ENCODE measurements around the gene RAB1B. TPM values are rescaled to one million over a fixed set of nuclear protein-coding genes. Genes with fewer than 3 reads are reported as not detected.

RAB1B gene
- 138 TPM for total RNA-seq
- long read RNA-seq, transcript RAB1B-201 (6 exons, 2,007 nt) = major isoform, 89 of 111 reads
- long read RNA-seq, partial matches to known transcripts = 7 of 111 reads
- long read RNA-seq, other reads (novel, unspliced or antisense) = 15 of 111 reads

DNA sequence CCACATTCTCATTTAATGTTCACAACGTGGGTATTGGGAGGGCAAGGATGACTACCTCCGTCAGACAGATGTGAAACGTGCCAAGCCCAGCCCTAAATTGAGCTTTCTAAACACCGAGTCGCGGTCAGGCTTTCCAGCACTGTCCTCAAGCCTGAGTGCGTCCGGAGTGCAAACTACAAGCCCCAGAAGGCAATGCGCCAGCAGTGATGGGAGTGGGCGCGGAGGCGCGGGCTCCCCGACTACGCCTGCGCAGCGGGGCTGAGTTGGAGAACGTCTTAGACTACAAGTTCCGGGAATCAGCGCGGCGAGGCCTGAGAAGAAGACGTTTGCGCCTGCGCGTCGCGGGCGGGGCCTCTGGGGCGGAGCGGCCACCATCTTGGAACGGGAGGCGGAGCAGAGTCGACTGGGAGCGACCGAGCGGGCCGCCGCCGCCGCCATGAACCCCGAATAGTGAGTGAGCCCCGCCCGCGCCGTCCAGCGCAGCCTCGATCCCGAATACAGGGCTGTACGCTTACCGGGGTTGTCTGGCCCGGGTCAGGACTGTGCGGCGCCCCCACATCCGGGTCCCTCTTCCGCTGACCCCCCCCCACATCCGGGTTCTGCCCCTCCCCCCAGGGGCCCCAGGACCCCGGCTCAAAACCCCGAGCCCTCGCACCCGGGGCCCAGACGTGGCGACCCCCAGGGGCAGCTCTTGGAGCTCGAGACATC is at the start of gene RAB1B:
Gene RAB1B, plus strand, starts transcription at position 396 of the 708 bp plus-strand sequence. Its CDS starts 41 bp downstream, at position 437.
- TF ChIP-seq, protein P1, sequence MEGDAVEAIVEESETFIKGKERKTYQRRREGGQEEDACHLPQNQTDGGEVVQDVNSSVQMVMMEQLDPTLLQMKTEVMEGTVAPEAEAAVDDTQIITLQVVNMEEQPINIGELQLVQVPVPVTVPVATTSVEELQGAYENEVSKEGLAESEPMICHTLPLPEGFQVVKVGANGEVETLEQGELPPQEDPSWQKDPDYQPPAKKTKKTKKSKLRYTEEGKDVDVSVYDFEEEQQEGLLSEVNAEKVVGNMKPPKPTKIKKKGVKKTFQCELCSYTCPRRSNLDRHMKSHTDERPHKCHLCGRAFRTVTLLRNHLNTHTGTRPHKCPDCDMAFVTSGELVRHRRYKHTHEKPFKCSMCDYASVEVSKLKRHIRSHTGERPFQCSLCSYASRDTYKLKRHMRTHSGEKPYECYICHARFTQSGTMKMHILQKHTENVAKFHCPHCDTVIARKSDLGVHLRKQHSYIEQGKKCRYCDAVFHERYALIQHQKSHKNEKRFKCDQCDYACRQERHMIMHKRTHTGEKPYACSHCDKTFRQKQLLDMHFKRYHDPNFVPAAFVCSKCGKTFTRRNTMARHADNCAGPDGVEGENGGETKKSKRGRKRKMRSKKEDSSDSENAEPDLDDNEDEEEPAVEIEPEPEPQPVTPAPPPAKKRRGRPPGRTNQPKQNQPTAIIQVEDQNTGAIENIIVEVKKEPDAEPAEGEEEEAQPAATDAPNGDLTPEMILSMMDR (IDR thresholded peaks at IDR 0.05) = no peak
- DNase-seq (peak; percentile 100), ATAC-seq (peak; percentile 88)
- intact Hi-C loops (cut with DNase I) = no loop called here
- peaks cover 19% of the 10 kb centered on the region for H3K36me3 ChIP-seq
- H3K4me1 ChIP-seq = peaks cover 16% of the 10 kb centered on the region
- H3K9me3 ChIP-seq = no peaks in the 10 kb centered on the region
- H3K27ac ChIP-seq = peak within 1 kb of the TSS; percentile 90
- no peaks in the 10 kb centered on the region for H3K27me3 ChIP-seq
- peak within 1 kb of the TSS; percentile 99 for H3K4me3 ChIP-seq

DNA sequence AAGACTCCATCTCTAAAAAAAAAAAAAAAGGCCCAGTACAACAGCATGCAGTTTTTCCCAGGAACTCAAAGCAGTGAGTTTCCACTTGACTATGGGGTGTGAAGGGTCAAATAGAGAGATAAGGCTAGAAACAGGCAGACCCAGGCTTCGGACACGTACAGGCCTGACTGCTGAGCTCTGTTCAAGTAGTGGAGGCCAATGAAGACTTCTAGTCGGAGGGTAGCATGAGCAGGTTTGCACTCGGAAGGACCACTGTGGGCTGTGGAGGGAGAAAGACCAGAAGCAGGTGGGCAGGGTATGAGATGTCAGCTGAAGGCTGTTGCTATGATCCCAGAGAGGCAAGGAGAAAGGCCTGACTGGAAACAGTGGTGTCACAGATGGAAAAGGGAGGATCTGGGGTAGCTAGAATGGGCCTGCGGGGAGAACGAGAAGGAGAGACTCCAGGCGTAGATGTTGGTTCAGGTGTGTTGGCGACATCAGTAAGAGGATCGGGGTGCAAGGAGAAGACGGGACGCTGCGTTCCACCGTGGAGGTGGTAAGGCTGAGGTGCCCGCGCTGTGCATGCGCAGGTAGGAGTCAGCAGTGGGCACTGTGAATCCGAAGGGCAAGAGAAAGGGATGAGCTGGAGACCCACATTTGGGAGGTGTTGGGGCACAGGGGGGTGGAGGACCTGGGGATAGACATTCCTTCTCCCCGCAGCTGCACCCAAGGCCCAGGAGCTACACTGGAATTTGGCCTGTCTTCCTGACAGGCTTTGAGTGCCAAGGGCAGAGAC is 49.4 kb upstream of the RAB1B start:
- Histone ChIP-seq H3K36me3 (peaks cover 54% of the 10 kb centered on the region), H3K27me3 (no peaks in the 10 kb centered on the region), H3K9me3 (no peaks in the 10 kb centered on the region), H3K27ac (no peak overlapping the region), H3K4me1 (no peaks in the 10 kb centered on the region), H3K4me3 (no peak overlapping the region)
- DNase-seq (peak; percentile 50), ATAC-seq (no peak)
- intact Hi-C loops (cut with DNase I) = no loop called here
- TF ChIP-seq, protein P1 (IDR thresholded peaks at IDR 0.05) = no peak

DNA sequence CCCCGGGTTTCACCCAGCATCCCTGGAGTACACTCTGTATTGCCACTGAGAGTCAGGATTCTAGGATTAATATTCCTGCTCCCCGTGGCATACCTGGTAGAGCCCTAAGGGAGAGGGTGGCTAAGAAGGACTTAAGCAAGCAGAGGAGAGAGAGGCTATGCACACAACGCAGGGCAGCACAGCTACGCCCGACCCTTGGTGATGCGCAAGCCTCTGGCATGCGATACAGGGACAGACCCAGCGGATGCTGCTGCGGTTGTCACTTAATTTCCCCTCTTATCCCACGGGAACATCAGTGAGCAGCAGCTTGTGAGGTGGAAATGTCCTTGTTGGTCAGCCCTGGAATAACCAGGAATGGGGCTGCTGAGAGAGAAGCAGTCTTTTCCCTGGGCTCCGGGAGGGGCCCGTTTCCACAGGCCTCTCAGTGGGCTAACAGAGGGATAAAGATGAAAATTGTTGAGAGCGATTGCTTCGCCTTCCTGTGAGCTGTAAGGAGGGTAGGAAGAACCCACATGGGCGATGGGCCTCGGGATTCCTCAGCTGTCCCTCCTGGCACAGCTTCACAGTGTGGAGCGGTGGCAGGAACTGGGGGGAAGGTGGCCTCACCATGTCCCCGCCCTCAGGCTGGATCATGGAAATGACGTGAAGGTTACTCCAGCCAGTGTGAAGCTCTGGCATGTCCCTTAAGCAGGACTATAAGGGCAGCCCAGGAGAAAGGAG is 48.4 kb upstream of the RAB1B start:
- Histone ChIP-seq H3K27me3 (no peaks in the 10 kb centered on the region), H3K4me1 (no peaks in the 10 kb centered on the region), H3K9me3 (no peaks in the 10 kb centered on the region), H3K4me3 (no peak overlapping the region), H3K36me3 (peaks cover 63% of the 10 kb centered on the region), H3K27ac (no peak overlapping the region)
- TF ChIP-seq, protein P1 (IDR thresholded peaks at IDR 0.05) = no peak
- DNase-seq (peak; percentile 29), ATAC-seq (no peak)
- intact Hi-C loops (cut with DNase I) = no loop called here

DNA sequence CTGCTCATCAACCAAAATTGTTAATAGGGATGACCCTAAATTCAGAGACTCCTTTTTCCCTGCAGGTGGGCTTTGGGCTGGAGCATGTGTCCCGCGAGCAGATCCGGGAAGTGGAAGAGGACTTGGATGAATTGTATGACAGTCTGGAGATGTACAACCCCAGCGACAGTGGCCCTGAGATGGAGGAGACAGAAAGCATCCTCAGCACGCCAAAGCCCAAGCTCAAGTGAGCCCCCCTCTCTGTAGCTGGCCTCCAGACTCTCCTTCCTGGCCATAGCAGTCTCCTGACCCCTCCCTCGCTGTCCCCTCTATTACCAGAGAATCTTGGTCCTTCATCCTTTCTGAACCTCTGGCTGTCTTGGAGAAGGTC is 47.9 kb upstream of the RAB1B start:
- no peak overlapping the region for H3K27ac ChIP-seq
- DNase-seq (peak; percentile 16), ATAC-seq (no peak)
- H3K36me3 ChIP-seq = peaks cover 68% of the 10 kb centered on the region
- H3K4me3 ChIP-seq = no peak overlapping the region
- H3K27me3 ChIP-seq = no peaks in the 10 kb centered on the region
- TF ChIP-seq, protein P1 (IDR thresholded peaks at IDR 0.05) = no peak
- H3K9me3 ChIP-seq = no peaks in the 10 kb centered on the region
- intact Hi-C loops (cut with DNase I) = no loop called here
- no peaks in the 10 kb centered on the region for H3K4me1 ChIP-seq

DNA sequence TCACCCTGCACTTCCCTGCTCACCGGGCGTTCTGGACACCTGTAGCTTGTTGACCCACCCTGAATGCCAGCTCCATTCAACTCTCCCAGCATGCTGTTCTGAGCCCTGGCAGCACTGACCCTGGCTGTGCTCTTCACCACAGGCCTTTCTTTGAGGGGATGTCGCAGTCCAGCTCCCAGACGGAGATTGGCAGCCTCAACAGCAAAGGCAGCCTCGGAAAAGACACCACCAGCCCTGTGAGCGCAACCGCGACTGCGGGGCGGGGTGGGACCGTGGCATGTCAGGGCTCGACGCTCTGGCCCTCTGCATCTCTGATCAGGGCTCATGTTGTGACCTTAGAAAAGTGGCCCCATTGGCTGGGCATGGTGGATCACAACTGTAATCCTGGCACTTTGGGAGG is 47.4 kb upstream of the RAB1B start:
- H3K27ac ChIP-seq = no peak overlapping the region
- peak; percentile 52 for DNase-seq

More for the DNA sequence above, 47.4 kb upstream of the RAB1B start:
- Histone ChIP-seq H3K4me1 (no peaks in the 10 kb centered on the region), H3K27me3 (no peaks in the 10 kb centered on the region), H3K4me3 (no peak overlapping the region), H3K36me3 (peaks cover 66% of the 10 kb centered on the region), H3K9me3 (no peaks in the 10 kb centered on the region)
- TF ChIP-seq, protein P1 (IDR thresholded peaks at IDR 0.05) = no peak
- intact Hi-C loops (cut with DNase I) = no loop called here
- ATAC-seq = no peak

Data from upper lobe of right lung (tissue), 1 donor.